Measurements from ENCODE around the gene CPA4.

CPA4 gene

DNA sequence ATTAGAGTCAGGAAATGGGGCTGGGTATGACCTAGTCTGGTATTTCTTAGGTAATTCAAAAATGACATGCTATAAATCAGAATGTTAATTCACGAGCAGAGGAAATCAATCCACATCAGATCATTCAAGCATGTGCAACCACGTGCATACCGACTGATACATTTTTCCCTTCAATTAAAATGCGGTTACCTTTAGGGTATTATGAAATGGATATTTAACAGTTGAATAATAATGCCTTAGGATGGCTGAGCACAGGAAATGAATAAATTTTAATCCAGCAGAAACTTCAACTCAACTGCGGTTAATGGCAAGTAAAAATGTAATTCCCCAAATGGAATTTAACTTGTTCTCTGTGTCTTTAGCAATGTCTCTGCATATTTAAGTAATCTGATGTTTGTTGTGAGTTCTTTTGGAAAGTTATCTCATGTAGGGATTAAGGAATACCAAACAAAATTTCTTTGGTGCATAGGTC lies 17.1 kb upstream of the CPA4 start:
- DNase-seq, result no peak

DNA sequence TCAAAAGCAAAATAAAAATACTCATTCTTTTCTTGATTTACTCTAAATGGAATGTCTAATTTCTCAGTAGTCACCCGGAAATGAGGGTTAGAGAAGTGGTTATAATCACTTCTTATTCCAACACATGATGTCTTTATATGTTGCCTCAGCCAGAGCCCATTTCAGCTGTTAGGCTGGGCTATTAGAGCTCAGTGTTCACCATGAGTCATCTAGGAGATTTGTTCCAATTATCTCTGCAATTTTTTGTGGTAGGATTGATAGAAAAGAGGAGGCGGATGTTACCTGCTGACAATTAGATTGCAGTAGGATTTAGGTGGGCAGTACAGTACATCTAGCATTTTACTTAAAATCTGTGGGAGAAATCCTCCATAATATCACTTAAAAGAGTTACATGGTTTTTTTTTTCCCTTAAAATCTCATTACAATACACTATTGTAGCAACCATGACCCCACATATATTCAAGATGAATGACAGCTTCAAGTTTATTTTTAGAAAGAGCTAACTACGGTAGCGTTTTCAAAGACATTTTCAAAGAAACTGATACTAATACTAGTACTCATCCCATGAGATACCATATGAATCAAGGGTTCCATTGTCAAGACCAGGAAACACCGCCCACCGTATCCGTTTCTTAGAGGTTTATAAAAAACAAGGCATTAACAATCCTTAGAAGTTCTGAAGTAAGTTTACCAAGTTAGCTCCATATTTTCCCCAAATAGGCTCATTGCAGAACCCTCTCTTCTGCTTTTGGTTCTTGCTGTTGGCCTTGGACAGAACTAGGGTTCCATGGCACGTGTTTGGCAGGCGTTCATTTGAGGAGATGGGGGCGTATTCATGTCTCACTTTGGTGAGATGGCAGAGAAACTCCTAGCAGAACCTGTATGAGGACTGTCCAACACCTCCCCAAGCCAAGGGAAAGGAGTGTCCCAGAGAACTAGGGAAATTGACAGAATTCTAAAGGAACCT lies 15.9 kb upstream of the CPA4 start:
- DNase-seq, result no peak

DNA sequence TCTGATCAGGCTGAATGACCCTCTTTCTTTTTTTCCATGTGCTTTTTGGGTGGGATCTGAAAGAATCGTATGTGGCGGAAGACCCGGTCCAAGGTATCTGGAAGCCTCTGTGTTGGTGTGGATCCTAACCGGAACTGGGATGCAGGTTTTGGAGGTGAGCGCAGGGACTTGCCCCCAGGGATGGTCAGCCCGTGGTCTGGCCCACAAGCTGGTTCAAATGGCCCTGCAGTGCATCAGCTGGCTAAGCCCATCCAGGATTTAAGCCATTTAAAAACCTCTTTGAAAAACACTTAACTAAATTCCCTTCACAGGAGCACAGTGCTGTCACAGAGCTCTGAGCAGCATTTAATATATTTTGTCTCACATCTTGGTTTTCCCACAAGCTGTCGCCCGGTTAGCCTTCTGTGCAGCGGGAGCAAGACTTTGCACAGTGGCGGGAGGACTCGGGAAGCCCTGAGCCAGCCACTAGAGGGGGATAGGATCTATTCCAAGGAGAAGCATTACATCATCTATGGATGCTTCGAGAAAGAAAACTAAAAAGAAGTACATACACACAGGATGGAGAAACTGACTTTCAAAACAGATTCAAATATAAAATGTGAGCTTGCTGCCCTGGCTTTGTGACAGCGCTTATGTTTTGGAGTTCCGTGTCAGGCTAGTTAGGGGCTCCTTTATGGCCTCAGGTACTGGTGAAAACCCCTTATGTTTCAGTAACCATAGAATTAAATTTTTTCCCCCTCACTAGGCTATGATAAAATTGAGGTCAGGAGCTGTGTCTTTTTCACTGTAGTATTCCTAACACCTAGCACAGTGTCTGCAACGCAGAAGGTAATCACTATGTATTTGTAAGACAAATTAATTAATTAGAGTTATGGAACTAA lies 15.0 kb upstream of the CPA4 start:
- DNase-seq, result no peak

DNA sequence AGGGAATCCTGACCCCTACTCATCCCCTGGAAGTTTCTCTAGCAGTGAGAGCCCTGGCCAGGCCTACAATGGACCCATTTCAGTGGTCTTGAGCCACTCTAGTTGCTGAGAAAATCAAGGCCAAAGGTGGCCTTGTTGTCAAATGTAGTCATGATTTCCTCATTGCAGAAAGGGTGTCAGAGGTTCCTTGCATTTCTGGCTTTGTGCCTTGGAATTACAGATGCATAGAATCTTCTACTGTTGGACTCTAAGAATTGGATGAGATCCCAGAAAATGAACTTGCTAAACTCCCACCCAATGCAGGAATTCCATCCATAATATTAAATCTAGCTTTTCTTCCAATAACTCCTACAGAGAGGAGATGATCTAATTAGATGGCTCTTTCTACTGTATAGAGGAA lies 14.1 kb upstream of the CPA4 start:
- DNase-seq, result no peak

DNA sequence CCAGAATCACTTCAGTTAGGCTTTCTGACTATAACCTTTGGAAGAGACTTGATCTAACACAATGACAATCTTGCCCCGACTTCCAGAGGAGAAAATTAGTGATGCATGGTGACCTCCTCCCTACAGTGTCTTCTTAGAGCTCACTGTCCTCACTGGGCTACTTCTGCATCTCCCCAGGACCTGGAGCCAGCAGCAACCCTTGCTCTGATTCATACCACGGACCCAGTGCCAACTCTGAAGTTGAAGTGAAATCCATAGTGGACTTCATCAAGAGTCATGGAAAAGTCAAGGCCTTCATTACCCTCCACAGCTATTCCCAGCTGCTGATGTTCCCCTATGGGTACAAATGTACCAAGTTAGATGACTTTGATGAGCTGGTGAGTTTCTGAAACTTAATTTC lies 13.7 kb upstream of the CPA4 start:
- DNase-seq, result no peak

DNA sequence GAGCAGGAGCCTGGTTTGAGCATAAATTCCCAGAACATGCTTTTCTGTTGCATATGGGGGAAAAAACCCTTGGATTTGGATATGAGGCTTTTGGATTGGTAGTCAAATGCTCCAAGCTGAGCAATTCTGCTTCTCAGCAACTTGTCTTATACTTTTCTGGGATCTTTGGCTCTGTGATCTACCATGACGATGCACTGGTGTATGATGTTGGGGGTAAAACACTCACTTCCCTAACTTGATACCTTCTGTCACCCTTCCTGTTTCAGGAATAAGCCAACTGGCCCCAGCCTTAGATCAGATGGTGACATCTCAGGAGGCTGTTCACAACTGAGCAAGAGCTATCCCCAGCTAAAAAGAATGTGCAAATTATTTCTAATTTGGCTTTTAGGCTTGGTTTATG lies 13.1 kb upstream of the CPA4 start:
- DNase-seq, result no peak

DNA sequence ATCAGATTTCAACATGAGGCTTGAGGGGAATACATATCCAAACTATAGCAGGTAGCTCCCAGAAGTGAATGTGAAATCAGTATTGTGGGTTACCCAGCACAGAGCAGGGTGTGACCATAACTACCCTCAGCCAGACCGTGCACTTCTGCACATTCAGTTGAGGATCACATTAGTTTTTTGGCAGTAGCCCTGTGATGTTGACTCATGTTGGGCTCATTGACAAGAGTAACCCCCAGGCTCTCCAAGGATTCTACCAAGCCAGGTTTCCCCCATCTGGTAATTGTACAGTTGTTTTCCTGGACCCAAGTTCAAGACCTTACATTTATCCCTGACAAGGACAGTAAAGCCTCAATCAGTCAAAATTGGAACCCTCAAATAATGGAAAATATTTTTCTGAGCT lies 11.7 kb upstream of the CPA4 start:
- no peak for DNase-seq

DNA sequence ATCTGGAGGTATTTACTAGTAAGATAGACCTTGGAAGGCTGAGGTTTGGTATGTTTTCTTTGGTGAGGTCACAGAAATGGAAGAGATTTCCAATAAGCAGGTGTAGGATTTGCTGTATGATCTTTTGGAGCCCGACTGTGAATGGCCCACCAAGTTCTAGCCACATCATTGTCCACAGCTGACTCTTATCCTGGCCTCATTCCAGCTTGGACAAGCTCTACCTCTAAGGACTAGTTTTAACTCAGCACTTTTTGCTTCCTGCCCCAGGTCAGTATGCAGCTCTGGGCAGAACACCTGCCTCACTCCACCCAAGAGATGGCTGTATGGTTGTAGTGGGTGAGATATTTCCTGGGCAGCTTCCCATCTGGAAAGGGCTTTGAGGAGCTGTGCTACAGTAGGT lies 6.1 kb upstream of the CPA4 start:
- DNase-seq, result no peak

DNA sequence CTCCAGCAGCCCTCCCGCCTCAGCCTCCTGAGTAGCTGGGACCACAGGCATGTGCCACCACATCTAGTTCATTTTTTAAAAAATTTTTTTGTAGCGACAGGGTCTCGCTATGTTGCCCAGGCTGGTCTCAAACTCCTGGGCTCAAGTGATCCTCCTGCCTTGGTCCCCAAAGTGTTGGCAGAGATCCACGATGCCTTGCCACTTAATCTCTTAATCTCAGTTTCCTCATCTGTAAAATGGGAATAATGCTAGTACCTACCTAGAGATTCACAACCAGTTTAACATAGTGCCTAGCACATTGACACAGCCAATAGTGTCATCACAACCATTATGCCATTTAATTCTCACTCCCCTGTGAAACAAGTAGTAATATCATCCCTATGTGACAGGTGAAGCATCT lies 4.8 kb upstream of the CPA4 start:
- DNase-seq, result no peak

DNA sequence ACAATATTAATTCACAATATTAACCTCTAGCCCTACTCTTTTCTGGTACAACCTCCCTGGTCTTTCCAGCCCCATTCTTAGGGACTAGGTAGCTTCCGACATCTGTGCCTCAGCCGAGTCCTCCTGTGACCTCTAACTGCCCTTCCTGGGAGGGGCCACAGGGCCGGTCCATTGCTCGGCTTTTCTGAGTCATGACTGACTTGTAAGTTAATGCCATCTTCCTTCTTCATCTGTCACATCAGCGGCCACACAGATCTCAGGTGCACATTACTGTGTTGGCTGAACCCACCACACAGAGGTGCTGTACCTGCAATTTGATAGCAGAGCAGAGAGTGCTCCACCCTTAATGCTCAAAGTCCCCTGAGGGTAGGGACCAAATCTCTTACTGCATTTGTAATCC lies 4.1 kb upstream of the CPA4 start:
- no peak for DNase-seq

DNA sequence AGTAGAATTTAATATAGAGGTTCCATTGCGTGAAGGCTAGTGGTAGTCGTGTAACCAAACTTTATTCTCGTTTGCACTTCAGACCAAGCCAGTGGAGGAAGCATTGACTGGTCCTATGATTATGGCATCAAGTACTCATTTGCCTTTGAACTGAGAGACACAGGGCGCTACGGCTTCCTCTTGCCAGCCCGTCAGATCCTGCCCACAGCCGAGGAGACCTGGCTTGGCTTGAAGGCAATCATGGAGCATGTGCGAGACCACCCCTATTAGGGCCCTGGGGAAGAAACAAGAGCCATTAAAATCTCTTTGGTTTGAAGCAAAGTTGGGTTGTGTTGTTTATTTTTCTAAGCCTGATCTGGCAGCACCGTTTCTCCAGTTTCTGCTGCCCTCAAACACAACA lies 3.5 kb upstream of the CPA4 start:
- no peak for DNase-seq

DNA sequence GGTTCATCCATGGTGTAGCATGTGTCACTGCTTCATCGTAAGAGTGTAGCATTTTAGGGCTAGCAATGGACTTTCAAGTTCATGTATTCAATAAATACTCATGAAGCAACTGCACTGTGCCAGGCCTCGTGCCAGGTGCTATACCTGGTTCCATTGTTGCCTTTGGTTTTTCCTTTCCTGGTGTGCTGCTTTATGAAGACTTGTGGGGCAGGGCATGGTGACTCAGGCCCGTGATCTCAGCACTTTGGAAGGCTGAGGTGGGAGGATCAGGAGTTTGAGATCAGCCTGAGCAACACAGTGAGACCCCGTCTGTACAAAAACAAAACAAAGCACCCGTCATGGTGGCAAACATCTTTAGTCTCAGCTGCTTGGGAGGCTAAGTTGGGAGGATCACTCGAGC lies 2.2 kb upstream of the CPA4 start:
- no peak for DNase-seq

DNA sequence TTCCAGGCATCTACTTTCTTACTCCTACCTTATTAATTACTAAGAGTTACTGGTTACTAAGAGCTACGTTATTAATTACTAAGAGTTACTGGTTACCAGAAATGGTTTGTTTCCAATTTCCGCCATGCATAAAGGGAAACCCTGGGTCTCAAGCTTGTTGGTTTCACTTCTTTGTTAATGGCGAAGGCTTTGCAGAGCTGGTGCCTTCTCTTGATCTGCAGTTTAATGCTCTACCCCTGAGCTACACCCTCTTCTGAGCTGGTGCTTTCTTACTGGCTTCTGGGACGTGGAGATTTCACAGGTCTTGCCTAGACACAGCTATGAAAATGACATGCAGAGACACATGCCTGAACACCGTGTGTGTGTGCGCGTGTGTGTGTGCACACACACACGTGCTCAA lies 560 bp downstream of the CPA4 start:
- DNase-seq, result no peak

DNA sequence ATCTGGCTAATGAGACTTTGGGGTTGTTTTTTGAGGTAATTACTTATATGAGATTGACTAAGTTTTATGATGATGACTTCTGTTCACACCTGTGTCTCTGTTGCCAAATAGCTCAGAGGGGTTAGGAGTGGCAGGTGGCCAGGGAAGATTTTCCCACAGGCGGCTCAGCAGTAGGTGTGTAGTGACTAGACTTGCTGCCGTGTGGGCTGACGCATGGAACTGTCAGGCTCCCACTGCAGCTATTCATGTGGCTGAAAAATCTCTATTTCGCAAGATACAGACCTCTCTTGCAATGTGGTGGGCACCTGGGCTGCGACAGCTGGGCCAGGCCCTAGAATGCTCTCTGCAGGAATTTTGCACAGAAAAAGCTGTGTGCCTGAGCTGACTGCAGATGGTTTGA lies 1.4 kb downstream of the CPA4 start:
- DNase-seq, result no peak

DNA sequence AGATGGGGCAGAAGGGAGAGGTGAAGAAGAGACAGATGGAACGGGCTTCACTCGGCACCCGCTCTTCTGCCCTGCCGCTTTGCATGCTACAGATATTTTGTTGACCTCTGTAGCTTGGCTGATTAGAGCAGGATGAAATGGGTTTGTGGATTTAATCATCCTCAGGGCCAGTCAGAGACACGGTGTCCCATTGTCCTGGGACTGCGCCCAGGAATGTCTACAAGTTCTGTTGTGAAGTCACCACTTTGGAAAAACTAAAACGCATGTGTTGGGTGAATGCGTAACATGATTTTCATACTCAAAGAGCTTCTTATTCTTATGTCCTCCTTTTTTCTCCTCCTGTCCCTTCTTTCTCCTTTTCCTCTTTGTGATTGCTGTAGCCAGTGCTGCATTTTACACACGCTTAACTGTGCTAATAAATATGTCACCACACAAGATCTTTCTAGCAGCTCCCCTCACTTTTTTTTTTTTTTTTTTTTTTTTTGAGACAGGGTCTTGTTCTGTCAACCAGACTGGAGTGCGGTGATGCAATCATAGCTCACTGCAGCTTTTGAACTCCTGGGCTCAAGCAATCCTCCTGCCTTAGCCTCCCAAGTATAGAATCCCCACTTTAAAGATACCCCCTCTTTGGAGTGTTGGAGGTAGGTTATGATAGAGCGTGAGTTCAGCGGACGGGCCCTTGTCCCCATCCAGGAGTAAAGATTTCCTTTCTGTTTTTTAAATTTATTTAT lies 3.4 kb downstream of the CPA4 start:
- DNase-seq, result no peak

DNA sequence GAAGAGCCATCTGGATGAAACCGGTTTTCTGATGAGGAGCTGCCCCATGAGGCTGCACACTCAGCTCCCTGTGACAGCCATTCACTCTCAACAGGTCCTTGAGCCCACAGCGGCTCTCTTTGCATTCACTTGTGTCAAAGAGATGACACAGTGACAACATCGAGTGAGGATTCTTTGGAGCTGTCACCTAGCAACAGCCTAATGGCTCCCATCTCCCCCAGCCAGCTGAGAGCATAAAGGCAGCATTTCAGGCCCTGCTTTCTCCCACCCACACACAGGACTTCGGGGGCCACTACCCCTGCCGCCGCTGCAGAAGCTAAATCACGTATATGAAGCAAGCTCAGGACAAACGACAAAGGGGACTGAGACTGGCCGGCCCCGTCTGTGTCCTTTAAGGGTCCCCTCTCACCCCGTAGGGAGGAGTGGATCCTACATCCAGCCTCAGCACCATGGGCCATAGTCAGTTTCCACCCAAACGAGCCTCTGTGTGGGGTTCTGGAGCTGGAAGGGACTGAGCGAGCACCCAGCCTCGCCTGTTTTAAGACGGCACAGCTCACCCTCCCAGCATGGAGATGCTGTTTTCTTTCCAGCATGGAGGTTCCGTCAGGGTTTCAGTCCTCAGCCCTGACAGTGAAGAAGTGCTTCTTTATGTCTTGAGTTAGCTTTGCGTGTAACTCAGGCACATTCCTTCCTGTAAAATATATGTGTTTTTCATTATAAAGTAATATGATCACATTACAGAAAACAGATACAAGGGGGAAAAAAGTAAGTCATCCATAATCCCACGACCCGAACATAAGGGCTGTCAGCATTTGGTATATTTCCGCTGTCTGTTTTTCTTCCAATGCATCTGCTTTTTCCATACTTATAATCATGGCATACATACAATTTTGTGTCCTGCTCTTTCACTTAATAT lies 4.9 kb downstream of the CPA4 start:
- DNase-seq, result no peak

DNA sequence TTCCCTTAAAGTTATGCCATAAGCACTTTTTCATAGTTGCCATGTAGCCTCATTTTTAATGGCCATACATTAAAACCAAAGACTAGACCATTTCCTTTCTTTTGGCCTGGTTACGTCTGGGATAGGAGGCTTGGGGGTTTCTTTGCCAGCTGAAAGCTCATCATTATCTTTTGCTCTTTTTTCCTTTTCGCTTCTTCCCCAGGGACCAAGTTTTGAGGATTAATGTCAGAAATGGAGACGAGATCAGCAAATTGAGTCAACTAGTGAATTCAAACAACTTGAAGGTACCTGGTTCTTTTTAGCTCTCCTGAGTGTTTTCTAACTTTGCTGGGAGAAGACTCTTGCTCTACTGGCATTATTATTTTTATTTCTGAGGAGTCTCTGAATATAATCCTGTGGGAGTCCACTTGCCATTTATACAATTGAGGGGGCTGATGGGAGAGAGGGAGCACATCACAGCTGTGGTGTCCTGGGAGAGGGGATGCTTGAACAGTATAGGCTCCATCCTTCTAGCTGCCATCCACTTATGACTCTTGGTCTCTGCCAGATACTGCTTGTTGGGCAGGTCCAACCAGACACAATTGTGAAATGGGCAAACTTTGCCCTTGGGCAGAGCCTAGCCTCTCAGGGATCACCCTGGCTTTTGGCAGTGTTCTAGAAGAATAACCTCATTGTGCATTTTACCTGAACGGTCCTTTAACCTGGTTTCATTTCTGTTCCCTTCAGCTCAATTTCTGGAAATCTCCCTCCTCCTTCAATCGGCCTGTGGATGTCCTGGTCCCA lies 5.8 kb downstream of the CPA4 start:
- DNase-seq, result no peak

DNA sequence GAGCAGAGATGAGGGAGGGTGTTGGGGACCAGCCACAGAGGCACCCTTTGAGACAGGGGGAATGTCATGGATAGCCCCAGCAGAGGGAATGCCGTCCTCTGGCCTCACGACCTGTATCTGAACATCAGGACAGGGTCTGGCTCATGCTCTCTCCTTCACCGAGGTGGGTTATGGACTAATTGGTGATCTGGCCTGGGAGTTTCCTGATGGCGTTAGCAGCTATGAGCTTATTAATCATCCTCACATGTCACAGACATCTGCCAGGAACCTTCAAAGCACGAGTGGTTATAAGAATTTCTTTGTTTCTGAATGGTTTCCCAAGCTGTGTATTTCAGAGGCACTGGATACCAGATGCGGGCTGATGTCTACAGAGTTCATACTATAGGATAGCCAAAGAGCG lies 6.9 kb downstream of the CPA4 start:
- DNase-seq, result no peak

DNA sequence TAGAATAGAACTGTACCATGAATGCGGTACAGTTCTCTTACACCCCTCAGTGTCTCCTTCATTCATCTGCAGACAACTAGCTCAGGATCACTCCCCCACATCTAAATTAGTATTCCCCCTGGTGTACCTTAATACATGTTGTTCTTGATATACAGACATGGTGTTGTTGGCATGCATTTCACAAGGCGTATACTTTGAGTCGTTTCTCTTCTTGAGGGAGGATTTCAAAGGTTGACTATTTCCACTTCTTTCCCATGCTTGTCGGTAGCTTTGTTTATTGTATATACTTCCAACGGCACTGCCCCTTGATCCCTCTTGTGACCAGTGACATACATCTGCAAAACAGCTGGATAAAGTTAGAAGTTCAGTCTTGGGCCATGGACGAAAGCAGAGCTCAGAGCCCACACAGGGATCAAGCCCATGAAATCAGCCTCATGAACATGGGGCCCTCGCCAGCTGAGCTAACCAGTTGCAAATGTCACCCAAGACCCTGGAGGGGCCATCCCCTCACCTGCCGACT lies 8.6 kb downstream of the CPA4 start:
- DNase-seq, result no peak

DNA sequence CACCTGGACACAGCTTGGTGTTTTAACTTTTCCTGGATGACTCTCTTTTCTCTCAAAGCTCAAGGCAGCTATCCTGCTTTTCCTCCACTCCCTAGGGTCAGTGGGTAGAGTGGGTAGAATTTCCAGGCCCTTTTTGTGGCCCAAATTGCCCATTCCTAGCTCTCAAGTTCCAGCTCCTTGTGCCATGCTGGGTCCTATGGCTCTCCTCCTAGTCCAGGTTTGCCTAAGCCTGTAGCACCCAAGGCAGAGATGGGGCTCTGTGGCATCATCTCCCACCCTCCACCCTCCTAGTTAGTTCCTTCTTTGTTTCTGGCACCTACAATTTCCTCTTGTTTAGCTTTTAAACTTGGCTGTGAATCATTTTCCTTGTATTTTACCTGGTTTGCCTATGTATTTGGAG lies 9.7 kb downstream of the CPA4 start:
- DNase-seq, result no peak

DNA sequence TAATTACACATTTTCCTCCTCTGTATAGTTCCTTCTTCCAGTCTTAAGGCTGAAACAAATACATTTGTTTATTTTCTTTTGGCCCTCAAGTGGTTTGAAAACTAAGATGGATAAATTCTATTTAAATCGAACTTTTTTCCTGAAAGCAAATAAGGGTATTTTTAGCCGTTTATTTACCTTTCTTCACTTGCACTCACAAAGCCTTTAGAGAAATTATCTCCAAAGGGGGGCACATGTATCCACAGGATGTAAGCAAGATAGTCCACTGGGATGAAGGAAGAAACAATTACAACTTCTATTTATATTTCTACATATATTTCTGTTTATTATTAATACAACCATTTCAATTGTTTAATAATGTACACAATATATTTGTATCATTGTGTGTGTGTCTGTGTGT lies 10.2 kb downstream of the CPA4 start:
- DNase-seq, result no peak

Data from activated effector memory CD4-positive, alpha-beta T cell treated with Interleukin-2 at 50 U/mL for 16 hours (primary cell).